ENCODE measurements around the gene CDCP1.

Gene CDCP1, protein sequence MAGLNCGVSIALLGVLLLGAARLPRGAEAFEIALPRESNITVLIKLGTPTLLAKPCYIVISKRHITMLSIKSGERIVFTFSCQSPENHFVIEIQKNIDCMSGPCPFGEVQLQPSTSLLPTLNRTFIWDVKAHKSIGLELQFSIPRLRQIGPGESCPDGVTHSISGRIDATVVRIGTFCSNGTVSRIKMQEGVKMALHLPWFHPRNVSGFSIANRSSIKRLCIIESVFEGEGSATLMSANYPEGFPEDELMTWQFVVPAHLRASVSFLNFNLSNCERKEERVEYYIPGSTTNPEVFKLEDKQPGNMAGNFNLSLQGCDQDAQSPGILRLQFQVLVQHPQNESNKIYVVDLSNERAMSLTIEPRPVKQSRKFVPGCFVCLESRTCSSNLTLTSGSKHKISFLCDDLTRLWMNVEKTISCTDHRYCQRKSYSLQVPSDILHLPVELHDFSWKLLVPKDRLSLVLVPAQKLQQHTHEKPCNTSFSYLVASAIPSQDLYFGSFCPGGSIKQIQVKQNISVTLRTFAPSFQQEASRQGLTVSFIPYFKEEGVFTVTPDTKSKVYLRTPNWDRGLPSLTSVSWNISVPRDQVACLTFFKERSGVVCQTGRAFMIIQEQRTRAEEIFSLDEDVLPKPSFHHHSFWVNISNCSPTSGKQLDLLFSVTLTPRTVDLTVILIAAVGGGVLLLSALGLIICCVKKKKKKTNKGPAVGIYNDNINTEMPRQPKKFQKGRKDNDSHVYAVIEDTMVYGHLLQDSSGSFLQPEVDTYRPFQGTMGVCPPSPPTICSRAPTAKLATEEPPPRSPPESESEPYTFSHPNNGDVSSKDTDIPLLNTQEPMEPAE

DNA sequence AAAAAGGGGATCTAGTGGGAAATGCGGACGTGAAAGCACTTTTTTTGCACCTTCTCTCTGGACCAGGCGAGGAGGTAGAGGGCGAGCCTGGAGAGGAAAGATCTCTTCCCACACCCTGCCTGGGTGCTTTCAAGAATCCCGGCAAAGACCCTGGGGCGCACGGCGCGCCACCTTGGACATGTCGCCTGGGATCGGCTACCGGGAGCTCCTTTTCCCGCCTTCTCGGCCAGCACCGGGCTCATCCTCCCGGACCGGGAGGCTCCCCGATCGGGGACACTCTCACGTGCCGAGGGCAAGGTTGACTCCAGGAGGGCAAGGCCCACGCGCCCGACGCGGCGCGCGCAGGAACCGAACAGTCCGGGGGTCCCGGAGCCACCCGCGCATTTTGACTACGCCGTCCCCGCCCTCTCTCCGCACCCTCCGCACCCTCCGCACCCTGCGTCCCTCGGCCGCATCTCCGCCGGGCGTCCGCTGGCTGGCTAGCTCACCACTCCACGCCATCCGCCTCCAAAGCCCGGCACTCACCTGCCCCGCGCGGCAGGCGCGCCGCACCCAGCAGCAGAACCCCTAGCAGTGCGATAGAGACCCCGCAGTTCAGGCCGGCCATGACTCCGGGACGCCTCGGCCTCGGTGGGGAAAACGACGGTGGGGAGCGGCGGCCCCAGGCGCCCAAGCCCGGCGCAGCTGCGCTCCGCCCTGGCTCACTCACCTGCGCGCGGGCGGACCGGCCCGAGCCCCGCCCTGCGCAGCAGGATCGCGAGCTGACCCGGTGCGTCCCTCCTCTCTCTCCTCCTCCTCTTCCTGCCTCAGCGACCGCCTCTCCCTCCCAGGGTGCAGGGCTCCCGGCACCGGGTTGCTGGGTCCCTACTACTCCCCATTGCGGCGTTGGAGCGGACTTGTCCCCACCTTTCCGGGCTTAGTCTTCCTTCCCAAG lies at the start of gene CDCP1:
TSS of gene CDCP1 (minus strand) at position 698 of the 934 bp plus-strand sequence. CDS start at position 607, 91 bp downstream.
- no peak for DNase-seq (ENCODE audit: low spot score)

DNA sequence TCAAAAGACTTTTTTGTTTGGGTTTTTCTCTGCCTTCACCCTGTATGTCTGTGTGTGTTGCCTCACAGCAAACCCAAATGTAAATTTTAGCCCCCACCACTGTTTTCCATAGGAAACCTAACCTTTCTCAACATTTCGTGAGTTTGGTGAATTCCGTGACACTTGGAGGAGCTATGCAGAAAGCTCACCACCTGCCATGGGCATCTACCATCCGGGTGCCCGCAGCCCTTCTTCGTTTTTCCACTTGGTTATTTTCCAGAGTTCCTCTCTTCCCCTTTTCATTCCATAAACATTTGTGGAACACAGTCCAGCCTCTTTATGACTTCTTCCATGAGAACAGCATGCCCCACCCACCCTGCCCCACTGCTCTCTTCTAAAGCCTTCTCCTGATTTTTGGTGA lies 48.6 kb upstream of the CDCP1 start:
- DNase-seq (ENCODE audit: low spot score), result no peak

DNA sequence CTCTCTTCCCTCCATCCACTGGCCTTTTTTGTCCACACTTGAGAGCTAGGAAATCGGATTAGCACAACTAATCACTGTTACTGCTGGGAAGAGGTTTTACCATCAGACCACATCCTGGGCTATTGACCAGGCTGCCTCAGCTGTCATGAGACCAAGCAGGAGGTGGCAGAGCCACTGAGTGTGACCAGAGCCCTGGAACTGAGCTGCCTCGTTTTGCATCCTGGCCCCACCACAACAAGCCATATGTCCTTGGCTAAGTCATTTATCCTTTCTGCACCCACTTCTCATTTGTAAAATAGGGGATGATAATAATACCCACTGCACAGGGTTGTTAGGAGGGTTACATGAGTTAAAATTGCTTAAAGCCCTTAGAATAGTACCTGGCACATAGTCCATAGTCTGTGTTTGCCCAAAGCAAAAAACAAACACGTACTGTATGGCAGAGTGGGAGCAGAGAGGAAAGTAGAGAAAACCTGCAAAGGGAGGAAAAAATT lies 45.8 kb upstream of the CDCP1 start:
- DNase-seq (ENCODE audit: low spot score), result no peak

DNA sequence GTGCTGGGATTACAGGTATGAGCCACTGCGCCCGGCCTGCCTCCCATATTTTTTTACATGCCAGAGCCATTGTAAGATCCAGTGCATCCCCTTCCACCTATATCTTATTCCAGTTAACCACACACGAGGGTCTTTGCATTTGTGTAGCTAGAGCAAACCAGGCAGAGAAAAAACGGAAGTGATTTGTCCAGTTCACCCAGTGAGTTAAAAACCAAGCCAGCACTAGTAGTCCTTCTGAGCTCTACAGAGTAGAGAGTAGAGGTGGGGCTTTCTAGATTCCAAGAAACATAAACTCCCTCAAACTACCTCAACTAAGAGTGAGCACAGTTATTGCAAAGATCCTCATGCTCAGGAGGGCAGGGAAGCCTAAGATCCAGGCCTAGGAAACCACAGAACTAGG lies 45.2 kb upstream of the CDCP1 start:
- no peak for DNase-seq (ENCODE audit: low spot score)

DNA sequence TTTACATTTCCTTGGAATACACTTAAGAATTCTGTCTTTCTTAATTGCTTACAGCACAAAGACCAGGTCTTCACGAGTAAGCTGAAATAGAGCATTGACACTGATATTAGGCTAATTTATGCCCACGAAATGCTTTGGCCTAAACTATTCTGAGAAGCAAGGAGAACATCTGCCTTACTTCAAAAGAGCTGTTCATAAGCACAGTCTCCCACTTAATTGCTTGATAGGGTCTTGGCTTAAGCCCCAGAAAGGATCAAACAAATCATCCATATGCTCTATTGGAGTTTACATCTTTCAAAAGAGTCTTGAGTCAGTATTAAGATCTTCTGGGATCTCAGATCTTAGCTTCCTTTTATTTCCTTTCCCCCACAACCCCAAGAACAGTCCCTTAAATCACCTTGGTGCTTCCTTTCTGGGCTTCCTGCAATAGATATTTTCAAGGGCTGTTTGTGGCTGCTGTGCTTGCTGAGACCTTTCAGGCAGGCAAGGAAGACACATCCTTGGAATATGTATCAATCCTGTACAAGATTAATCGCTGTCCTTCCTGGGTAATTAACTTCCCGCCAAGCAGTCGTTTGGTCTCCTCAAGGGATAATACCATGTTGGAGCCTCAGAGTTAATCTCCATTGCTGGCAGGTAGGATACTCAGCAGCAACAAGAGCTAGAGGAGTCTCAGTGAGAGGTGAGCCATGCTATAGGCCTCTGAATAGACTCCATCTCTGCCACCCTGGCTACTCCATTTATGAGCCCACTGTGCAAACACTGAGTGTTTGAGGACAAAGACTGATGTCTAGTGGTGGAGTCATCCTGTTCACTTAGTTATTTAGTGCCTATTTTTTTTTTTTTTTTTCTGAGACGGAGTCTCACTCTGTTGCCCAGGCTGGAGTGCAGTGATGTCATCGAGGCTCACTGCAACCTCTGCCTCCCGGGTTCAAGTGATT lies 42.8 kb upstream of the CDCP1 start:
- DNase-seq (ENCODE audit: low spot score), result no peak

DNA sequence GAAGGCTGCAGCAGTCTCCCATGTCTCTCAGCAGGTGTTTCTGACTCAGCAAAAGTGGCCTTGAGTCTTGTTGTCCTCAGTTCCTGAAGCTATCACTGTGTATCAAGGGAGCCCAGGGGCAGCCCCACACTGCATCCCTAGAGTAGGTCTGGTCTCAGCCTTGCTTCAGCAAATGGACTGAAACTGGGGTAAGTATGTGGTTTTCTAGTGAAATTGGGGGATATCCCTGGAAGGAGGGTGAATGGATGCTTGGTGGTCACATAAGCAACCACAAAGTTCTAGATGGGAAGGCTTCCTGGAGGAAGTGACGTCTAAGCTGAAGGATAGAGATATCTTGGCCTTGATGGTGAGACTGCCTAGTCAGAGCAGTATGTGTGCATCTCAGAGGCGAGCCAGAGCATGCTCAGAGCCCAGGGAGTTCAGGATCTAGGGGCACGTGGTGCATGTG lies 41.5 kb upstream of the CDCP1 start:
- no peak for DNase-seq (ENCODE audit: low spot score)

DNA sequence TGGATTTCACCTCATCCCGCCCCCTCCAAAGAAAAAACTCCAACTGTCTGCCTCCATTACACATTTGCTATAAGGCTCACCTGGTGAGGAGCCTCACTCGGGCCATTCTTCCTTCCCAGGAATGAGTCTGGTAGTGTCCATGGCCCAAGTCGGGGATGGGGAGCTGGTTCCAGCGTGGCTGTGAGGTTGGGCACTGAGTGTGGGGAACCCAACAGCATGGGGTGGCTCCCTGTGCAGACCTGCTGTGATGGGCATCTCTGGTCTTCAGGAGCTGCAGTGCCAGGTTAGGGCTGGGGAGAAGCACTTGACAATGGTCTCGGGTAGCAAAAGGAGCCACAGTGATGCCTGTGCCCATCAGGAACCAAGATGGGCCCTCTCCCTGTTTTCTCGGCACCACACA lies 40.7 kb upstream of the CDCP1 start:
- no peak for DNase-seq (ENCODE audit: low spot score)

DNA sequence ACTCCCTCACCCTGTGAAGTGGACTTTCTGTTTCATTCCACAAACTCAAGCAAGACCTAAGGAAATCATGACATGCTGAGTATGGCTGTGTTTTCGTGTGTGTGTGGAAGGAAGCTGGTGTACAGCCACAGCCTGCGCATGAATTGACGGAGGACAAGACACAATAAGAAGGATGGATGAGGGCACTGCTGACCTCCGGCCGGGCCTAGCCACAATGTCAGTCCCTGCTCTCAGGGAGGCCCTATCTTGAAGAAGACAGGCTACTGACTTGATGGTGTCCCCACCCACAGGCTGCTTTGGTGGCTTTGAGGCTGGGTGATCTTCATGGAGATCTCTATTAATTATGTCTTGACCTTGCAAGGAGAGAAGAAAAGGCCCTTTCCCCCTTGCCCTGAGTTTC lies 39.3 kb upstream of the CDCP1 start:
- DNase-seq (ENCODE audit: low spot score), result no peak

DNA sequence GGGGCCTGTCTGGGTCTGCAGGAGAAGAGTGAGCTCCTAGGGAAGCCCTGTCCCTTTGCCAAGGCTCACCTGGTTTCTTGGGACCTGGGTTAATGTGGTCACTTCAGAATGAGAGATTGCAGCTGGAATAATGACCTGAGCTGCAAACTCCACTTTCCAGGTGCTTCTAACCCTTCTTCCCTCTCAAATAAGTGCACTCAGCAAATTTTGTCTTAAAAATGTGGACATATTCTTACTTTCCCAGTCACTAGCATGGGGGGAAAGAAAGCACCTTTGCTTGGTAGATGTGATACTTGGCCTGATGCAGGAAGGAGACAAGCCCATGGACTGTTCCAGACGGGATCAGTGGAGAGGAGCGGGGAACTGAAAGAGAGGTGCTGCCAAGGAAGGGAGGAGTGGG lies 38.9 kb upstream of the CDCP1 start:
- DNase-seq (ENCODE audit: low spot score), result no peak

DNA sequence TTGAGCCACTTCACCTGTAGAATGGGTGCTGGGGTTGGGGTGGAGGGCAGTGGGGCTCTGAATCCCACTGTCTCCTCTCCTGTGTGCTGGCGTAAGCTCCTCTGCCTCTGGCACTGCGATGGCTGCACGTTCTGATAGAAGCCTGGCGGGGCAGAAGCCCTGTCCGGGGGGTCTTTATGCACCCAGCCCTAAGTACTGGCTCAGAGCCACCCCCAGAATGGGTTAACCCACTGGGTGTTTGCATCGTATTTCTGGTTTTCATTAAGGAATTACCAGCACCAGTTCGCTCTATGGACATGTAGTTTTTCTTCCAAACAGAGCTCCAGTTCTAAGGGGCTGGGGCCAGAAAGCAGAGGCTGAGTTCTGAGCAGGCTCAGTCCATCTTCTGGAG lies 37.7 kb upstream of the CDCP1 start:
- DNase-seq (ENCODE audit: low spot score), result no peak

DNA sequence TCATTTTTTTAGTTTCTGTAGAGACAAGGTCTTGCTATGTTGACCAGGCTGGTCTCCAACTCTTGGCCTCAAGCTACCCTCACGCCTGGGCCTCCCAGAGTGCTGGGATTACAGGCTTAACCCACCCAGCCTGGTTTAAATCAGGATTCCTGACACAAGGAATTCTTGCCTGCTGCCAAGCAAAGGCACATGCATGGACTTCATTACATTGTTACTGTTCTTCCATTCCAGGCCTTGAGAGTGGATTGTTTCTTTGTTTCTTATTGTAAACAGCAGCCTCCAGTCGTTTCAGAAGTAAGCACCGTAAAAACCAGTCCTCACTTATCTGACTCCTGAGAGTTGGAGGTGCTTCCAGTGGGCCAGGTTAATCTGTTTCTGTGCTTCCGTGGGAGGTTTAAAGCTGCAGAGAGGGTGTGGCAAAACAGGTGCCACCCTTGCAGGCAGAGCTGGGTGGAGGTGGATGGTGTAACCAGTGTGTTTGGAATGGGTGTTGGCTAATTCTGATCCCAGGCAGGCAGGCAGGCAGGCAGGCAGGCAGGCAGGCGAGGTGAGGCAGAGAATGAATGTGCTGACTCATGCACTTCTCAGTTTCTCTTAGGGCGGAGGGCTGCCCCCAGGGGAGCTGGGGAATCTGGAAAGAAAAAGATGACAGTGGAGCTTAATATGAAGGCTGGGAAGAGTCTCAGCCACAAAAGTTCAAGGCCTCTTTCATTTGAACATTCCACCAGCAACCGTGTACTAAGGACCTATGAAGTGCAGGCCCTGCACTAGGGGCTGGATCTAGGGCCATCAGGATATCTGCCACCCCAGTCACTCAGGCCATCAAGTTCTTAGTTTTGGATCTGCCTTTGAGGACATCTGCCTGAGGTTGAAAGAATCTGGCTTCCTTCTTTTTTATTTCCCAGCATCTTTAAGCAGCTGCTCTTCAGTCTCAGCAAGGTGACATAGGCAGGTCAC lies 37.0 kb upstream of the CDCP1 start:
- no peak for DNase-seq (ENCODE audit: low spot score)

DNA sequence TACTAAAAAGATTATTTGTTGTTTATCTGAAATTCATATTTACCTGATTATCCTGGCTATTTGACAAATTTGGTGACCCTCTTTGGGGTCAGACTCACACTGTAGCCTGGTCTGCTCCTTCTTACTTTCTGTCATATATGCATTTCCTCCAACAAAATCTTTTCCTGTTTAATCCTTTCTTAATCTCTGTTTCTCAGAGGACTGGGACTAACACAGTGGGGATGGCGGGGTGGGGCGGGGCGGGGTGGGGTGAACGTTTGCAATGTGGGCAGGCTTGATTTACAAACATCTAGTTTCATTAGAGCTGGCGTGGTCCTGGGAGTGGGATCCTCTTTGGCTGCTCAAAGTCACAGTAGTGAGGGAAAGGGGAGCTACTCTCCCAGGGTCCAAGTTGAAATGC lies 35.3 kb upstream of the CDCP1 start:
- DNase-seq (ENCODE audit: low spot score), result no peak

DNA sequence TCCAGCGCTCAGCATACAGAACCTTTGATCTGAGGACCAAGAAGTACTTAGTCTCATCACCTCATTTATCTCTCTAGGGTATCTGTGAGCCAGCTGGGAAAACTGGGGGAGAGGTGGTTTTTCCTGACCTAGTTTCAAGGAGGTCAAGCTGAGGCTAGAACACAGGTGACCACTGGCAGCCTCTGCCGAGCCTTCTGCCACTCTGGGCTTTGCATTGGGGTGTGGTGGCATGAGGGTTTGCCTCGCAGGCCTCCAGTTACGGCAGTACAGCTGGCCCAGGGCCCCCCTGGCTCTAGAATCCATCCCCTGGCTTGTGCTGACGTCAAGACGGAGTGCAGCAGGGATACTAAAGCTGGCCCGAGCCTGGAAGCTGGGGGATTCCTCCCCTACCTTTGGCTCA lies 34.7 kb upstream of the CDCP1 start:
- no peak for DNase-seq (ENCODE audit: low spot score)

DNA sequence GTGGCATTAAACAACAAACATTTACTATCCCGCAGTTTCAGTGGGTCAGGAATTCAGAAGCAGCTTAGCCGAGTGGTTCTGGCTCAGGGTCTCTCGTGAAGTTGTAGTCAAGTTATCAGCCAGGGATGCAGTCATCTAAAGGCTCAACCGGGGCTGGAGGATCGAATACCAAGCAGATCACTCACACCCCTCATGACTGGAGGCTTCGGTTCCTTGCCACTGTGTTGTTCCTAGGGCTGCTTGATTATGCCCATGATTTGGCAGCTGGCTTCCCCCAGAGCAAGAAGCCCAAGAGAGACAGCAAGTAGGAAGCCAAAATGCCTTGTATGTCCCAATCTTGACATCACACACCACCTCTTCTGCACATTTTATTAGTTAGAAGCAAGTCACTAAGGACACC lies 33.9 kb upstream of the CDCP1 start:
- no peak for DNase-seq (ENCODE audit: low spot score)

DNA sequence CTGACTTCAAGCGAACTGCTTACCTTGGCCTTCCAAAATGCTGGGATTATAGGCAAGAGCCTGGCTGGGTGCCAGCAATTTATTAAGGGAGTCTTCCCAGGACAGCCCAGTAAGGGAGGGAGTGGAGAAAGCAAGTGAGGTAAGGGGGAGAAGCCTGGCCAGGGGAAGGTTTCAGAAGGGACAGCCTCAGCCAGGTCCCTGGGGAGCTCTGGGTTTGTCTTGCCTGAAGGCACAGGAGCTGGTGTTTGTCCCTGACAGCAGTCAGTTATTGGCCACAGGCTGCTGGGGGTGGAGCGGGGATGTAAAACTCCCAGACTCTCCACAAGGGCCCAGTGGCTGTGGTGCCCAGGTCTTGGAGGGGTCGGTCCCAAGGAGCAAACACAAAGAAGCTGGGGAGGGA lies 33.0 kb upstream of the CDCP1 start:
- no peak for DNase-seq (ENCODE audit: low spot score)

DNA sequence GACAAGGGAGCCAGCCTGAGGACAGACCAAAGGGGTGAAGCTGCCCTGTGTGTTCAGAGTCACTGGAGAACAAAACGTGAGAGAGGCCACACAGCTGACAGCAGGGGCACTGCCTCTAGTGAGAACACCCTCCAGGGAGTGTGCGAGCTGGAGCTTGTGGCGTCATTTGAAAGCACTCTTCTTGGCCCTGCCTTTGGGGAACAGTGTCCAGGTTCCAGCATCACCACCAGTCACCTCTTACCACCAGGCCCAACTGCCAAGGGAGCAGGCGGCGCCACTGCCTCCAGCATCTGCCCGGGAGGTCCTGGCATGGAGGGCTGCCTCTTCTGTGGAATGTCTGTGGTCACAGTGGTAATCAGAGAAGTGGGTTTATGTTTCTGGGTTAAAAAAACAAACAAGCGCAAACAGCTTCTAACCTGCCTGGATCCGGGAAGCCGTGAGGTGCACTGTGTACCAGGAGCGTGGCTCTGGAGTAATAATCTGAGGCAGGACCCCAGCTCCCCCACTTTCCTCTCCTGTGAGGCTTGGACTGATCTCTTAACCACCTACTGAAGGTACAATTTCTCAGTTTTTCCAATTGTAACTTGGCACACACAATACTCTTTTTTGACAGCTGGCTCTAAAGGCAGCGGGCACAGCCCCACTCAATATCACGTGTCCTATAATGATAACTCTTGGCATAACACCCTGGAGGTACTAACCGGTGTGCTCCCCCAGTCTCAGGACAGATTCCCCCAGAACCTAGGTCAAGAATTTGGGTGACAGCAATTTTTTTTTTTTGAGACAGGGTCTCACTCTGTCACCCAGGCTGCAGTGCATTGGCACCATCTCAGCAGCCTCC lies 32.2 kb upstream of the CDCP1 start:
- DNase-seq (ENCODE audit: low spot score), result no peak

DNA sequence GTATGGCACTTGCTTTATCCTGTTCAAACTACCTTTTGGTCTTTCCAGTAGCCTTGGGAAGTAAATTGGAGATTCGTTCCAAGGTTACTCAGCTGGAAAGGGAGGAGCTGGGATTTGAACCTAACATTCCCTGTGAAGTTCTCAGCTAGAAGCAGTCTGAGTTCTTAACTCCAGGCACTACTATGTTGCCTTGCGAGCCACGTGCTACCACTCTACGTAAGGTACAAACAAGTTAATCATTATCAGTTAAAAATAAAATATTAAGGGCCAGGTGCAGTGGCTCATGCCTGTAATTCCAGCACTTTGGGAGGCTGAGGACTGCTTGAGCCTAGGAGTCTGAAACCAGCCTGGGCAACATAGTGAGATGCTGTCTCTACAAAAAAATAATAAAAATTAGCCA lies 30.7 kb upstream of the CDCP1 start:
- no peak for DNase-seq (ENCODE audit: low spot score)

DNA sequence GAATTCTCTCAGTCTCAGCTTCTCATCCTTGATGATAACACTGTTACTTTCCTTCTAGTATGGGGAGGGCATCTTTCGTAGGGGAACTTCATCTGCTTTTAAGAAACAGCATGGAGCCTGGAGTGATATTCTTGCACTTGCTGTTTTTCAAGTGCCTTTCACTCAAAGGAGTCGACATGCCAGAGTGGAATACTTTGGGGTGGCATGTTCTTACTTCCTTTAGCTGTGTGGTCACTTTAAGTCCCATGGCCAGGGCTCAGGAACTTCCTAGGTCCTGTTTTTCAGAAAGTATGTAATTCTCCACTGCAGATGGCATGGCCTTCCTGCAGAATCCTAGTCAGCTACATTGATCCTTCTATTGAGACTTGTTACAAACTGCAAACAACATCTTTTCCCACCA lies 28.1 kb upstream of the CDCP1 start:
- DNase-seq (ENCODE audit: low spot score), result no peak

DNA sequence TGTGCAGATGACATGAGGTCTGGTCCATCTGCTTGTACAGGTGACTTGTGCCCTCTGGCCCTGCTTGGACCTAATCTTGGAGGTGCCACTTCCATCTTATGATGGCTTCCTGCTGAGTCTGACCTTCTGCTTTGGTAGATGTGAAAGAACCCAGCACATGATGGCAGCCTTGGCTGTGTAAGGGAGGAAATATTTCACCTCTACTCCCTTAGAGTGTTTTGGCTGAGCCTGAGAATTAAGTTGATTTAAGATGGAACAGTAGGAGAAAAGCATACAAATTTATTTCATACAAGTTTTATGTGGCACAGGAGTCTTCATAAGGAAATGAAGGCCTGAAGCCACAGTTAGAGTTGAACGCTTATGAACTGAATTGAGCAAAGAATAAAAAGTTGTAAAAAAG lies 27.6 kb upstream of the CDCP1 start:
- DNase-seq (ENCODE audit: low spot score), result no peak
